ENCODE data around the gene SGCA.

The SGCA gene

GRCh38 chr17:50184064-50184463, 18.3 kb downstream of the SGCA start:
- no peak for DNase-seq

DNA sequence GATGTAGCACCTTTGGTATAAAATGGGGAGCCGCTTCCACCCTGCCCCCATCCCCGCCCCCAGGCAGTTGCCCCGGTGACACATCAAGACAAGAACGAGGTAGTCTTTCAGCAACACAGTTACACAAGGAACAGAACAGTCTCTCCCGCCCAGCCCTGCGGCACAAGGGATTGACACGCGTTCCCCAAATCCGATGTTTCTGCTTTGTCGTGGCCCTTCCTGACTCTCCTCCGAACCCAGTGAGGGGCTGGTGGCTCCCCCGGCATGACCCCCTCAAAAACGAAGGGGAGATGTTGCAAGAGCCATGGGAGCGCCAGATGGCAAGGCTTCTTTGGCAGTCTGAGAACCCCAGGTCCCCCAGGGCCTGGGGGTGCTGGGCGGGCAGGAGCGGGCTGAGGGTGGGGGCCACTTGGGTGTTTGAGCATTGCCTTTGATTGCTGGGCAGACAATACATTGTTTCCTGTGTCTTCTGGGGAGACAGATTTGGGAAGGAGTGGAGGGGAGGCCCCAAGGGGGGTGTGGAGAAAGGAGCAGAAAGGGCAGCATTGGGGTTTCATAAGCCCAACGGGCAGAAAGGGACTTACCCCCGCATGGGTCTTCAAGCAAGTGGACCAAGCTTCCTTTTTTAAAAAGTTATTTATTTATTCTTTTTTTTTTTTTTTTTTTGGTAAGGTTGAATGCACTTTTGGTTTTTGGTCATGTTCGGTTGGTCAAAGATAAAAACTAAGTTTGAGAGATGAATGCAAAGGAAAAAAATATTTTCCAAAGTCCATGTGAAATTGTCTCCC, 19.0 kb downstream of the SGCA start:
- no peak for DNase-seq

- no peak for DNase-seq
Observed at GRCh38 chr17:50185631-50186471, 20.0 kb downstream of the SGCA start.

DNA sequence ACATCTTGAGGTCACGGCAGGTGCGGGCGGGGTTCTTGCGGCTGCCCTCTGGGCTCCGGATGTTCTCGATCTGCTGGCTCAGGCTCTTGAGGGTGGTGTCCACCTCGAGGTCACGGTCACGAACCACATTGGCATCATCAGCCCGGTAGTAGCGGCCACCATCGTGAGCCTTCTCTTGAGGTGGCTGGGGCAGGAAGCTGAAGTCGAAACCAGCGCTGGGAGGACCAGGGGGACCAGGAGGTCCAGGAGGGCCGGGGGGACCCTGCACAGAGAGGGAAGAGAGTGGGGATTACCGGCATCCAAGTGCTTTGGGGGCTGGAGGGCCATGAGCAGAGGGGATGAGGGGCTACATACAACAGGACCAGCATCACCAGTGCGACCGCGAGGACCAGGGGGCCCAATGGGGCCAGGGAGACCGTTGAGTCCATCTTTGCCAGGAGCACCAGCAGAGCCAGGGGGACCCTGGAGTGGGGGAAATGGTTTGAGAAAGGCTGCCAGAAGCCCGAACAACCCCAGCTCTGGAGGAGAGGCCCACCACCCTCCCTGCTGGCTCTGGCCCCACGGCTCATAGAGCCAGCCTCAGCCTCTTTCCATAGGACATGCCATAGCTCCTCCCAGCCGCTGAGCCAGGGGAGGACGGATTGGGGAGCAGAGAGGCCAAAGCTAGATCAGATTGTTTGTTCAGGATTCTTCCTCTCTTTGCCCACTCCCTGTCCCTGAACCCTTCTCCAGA, 21.0 kb downstream of the SGCA start:
- DNase-seq = no peak

- no peak for DNase-seq
Observed at GRCh38 chr17:50187394-50187725, 21.6 kb downstream of the SGCA start.

- no peak for DNase-seq
Observed at GRCh38 chr17:50187751-50188530, 22.1 kb downstream of the SGCA start.

DNA sequence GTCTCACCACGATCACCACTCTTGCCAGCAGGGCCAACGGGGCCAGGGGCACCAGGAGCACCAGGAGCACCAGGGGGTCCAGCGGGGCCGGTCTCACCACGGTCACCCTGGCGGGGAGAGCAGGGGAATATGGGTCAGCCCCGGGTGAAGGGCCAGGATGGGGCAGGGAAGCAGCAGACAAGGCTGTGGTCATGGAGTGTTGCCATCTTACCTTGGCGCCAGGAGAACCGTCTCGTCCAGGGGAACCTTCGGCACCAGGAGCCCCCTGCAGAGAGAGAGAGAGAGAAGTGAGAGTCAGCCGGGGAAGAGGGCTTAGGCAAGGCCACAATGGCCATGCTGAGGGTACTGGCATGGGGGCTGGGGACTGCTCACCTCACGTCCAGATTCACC, 22.7 kb downstream of the SGCA start:
- no peak for DNase-seq

GRCh38 chr17:50188921-50189549, 23.2 kb downstream of the SGCA start:
- no peak for DNase-seq

GRCh38 chr17:50189550-50190292, 23.9 kb downstream of the SGCA start:
- DNase-seq = no peak

- DNase-seq = no peak
Observed at GRCh38 chr17:50190293-50190602, 24.4 kb downstream of the SGCA start.

GRCh38 chr17:50190603-50191358, 25.0 kb downstream of the SGCA start:
- DNase-seq = no peak

DNA sequence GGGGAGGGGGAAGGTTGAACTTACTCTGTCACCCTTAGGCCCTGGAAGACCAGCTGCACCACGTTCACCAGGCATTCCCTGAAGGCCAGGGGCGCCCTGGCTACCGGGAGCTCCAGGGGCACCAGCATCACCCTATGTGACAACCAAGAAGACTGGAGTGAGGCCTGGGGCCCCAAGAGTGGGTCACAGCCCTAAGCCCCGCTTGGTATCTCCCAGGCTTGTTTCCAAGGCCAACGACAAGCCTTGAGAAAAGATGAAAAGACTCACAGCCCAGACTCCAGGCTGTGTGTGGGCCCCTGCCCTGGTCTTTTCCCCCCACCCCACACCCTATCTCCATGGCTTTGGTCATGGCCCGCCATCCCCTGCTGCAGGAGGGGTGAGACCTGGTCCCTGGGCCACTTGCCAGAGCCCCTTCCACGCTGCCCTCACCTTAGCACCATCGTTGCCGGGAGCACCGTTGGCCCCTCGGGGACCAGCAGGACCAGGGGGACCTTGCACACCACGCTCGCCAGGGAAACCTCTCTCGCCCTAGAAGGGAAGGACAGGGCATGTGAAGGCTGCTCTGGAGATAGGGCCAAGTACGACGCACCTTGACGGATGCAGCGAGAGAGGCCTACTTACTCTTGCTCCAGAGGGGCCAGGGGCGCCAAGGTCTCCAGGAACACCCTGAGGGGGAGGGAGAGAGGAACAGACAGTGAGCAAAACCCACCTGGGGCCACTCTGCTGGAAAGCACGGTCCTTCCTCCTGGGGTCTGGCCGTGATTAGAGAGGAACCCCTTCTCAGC, 25.7 kb downstream of the SGCA start:
- no peak for DNase-seq

DNA sequence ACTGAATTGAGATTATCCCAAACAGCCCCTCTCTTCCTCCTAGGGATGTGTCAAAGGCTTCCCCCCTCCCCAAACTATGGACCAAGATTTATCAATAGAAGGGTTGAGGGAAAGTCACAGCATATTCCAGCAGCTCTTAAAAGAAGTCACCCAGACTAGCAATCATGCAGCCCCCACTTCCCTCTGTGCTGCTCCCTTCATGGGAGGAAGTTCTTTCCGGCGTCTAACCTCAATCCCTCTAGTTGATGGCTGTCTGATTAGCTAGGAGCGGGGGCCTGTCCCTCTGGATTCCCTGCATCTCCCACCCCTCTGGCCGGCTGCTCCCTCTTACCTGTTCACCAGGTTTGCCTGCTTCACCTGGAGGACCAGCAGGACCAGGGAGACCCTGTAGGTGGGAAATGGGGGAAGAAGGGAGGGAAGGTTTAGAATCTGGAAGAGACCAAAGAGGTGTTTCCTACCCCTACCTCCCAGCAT, 26.4 kb downstream of the SGCA start:
- no peak for DNase-seq

GRCh38 chr17:50192618-50193291, 26.9 kb downstream of the SGCA start:
- no peak for DNase-seq

- no peak for DNase-seq
Observed at GRCh38 chr17:50194140-50194933, 28.5 kb downstream of the SGCA start.

DNA sequence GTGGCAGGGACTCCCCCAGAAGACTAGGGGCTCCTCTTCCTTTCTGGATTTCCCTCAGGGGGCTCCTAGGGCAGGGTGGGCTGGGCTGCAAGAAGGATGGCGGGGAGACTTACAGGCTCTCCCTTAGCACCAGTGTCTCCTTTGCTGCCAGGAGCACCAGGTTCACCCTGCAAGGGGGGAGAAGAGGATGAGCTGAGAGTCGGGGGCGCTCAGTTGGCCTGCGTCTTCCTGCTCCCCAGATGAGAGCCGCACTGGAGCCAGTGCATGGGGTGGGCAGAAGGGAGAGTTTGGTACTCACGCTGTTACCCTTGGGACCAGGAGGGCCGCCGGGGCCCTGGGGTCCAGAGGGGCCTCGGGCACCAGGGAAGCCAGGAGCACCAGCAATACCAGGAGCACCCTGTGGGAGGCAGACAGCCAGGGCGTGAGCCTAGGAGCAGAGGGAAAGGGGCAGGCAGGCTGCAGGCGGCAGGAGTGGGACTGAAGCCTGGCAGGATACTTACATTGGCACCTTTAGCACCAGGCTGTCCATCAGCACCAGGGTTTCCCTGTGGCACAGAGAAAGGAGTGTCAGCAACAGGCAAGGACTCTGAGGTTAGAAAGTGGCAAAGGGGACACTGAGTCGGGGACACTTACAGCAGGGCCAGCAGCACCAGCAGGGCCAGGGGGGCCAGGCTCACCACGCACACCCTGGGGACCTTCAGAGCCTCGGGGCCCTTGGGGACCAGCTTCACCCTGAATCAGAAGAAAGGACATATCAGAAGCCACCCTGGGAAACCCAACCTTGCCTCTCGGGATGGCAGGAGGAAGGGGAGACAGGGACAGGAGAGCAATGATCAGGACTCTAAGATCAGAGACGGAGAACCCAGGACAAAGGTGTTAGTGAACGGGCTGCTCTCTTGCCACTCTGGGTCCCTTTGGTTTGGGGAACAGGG, 29.4 kb downstream of the SGCA start:
- DNase-seq = no peak

DNA sequence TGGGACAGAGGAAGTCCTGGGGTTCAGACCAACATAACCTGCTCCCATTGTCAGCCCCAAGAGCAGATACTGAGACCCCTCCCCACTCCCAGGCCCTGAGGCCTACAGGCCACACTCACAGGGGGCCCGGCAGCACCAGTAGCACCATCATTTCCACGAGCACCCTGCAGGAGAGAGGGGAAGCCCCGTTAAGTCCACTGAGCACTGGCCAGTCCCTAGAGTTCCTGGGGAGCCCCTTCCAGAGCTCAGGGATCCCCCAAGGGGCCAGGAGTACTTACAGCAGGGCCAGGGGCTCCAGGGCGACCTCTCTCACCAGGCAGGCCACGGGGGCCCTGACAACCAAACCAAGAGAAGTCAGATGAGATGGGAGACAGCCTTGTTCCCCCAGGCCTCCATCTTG, 30.2 kb downstream of the SGCA start:
- DNase-seq = no peak

All from stimulated activated CD4-positive, alpha-beta T cell treated with anti-CD3 and anti-CD28 coated beads, Interleukin-12 subunit alpha, Interleukin-12 subunit beta, amount 100 ng/mL, for 4 hours (primary cell).